Measurements from ENCODE around the gene HSD11B2. TPM values are rescaled to one million over a fixed set of nuclear protein-coding genes. Genes with fewer than 3 reads are reported as not detected.
"Not testable (repeated sequence)": the region's sequence is repeated elsewhere in the genome, so short reads cannot be mapped to it uniquely, and the experiment has no call there.

Gene HSD11B2
- total RNA-seq, 1 donor from 2014 or later, result 6.1 TPM

DNA sequence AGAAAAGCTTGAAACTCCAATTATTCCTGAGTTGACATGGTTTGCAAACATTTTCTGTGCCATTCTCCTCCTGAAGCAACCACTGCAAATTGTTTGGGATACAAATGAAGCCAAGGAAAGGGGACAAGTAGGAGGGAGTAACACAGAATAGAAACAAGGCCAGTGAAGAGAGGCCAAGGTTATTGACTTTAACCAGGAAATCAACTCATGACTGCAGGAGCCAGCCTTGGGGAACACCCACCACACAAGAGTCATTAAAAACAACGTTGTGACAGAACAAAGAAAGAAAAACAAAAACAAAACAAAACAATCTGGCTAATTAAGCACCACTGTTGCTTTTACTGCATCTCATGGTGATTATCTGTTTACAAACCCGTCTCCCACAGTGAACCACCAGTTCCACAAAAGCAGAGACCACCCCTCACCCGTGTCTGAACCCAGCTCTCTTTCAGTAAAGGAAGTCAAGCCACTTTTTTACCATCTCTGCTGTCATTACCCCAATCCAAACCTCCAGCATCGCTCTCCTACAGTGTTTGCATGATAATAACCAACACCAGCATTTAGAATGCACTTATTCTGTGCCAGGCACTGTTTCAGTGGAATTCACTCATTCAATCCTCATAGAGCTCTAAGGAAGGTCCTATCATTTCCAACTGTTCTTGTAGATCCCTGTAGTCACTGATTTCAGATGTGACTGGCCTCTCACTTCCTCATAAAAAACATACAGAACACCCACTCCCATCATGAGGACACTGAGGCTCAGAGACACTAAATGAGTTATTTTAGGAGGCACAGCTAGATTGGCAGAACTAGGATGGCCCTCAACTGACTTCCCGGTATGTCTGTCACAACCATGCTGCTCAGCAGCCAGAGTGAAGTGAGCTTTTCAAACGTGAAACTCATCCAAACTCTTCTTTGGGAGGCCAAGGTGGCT is 16.7 kb upstream of the HSD11B2 start:
- DNase-seq (ENCODE audit: low read depth), result no peak

DNA sequence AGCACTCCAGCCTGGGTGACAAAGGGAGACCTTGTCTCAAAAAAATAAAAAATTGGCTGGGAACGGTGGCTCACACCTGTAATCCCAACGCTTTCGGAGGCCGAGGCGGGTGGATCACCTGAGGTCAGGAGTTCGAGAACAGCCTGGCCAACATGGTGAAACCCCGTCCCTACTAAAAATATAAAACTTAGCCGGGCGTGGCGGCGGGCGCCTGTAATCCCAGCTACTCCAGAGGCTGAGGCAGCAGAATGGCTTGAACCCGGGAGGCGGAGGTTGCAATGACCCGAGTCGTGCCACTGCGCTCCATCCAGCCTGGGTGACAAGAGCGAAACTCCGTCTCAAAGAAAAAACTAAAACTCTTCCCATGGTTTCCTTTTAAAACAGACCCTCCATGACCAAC is 15.5 kb upstream of the HSD11B2 start:
- DNase-seq (ENCODE audit: low read depth), result not testable (repeated sequence)

DNA sequence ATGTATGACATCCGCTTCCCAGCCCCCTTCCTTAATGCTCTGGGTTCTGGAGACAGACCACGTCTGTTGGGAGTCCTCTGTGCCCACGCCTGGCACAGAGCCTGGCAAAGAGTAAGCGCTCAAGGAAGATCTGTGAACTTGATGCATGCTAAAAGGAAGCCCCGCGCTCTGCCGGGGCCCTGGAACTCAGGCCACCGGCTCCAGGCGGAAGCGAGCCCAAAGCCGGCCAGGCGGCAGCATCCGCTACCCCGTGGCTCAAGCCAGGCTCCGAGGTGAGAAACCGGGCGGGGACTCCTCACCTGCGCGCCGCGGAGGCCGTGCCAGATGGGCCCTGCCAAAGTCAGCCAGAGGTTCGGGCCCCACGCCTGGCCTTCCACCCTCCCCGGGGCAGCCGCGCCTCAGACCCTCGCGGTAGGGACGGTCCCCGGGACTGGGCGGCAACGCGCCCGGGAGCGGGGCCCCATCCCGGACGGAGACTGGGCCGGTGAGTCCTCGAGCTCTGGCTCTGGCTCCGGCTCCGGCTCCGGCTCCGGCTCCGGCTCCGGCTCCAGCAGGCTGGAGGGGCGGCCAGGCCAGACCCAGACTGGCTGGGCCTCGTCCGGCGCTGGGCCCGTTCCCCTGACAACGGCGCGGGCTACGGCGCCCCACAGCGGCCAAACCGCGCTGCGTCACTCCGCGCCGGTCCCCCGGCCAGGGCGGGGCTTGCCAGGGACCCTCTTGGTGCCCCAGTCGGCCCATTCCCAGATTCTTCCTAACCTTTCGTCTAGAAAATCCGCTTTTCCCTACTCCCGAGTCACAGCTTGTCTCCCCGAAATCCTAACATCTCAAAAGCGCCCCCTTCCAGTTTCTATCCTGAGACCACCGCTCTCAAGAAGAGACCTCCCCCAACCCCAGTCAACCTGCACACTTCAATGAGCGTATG is 14.8 kb upstream of the HSD11B2 start, which contains the start of gene ZDHHC1:
TSS of gene ZDHHC1 (minus strand) at position 606 of the 922 bp plus-strand sequence. CDS start 8,702 bp downstream, outside the sequence.
- peak; percentile 76 for DNase-seq (ENCODE audit: low read depth)

DNA sequence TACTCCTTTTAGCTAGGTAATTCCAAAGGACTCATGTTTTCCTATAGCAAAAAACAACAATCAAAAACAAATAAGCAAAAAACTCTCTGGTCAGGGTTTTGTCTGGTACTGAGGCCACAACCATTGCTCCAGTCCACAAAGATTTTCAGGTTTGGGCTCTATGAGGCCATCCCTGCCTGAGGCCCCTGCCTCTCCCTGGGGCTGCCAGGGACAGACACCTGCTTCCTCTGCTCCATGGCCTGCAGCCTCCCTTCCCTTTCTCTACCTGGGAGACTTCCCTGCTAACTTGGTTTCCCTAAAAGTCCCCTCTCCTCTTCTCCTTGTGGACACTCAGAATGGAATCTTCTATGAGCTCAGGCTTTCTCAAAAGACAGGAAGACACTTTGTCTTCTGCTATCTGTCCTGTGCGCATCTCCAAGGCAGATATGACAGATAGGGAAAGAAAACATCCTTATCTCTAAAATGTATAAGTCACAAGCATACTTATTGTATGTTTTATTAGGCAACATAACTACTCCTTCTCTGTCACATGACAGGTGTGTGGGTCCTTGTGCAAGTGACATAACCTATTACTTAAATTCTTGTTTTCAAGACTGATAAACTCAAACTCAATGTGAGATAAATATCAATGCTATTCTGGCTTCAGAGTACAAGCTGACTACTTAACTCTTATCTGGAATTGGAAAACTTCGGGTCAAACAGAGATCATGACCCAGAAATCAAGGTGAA is 13.4 kb upstream of the HSD11B2 start:
- DNase-seq (ENCODE audit: low read depth), result no peak

DNA sequence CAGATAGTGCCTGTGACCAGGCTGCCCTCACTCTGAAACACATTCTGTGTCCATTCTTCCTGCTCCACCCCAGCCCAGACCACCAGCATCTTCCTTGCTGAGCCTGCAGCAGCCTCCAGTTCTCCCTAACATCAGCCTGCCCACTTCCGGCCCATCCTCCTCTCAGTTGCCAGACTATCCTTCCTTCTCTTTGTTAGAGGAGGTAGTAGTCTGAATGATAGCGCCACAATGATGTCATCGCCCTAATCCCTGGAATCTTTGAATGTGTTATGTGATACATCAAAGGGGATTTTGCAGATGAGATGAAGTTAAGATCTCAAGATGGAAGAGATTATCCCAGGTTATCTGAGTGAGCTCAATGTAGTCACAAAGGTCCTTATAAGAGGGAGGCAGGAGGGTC is 11.4 kb upstream of the HSD11B2 start:
- DNase-seq (ENCODE audit: low read depth), result no peak

DNA sequence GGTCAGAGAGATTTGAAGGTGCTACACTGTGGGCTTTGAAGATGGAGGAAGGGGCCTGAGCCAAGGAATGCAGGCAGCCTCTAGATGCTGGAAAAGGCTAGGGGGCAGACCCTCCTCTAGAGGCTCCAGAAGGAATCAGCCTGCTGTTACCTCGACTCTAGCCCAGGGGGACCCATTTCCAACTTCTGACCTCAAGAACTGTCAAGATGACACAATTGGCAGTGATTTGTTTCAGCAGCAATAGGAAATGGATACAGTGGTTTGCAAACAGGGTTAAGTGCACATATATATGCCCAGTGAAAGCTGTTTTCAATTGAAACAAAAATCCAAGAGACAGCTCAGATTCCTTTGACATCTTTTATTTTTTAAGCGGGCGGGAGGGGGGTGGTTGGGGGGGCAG is 11.0 kb upstream of the HSD11B2 start:
- DNase-seq (ENCODE audit: low read depth), result no peak

DNA sequence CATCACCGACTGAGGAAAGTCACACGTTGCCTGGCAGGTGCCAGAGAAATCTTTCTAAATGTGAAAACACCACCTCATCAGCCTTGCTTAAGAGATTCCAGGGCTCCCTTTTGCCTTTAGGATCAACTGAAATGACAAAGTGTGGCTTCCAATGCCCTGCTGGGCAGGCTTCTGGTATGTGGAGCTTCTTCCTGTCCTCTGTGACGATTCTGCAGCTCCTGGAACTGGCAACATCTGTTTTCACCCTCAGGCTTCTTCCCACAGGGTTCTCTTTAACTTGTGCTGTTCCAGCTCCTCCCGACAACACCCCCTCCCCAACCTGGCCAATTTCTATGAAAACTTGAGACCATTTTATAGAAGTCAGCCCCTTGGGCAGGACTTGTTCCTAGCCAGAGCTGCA is 9.9 kb upstream of the HSD11B2 start:
- no peak for DNase-seq (ENCODE audit: low read depth)

DNA sequence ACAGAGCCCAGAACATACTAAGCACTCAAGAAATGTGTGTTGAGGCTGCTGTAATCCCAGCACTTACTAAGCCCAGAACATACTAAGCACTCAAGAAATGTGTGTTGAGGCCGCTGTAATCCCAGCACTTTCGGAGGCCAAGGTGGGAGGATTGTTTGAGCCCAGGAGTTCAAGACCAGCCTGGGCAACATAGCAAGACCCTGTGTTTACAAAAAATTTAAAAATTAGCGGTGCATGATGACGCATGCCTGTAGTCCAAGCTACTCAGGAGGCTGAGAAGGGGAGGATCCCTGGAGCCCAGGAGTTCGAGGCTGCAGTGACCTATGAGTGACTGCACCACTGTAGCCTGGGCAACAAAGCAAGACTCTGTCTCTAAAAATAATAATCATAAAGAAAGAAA is 7.9 kb upstream of the HSD11B2 start:
- no peak for DNase-seq (ENCODE audit: low read depth)

DNA sequence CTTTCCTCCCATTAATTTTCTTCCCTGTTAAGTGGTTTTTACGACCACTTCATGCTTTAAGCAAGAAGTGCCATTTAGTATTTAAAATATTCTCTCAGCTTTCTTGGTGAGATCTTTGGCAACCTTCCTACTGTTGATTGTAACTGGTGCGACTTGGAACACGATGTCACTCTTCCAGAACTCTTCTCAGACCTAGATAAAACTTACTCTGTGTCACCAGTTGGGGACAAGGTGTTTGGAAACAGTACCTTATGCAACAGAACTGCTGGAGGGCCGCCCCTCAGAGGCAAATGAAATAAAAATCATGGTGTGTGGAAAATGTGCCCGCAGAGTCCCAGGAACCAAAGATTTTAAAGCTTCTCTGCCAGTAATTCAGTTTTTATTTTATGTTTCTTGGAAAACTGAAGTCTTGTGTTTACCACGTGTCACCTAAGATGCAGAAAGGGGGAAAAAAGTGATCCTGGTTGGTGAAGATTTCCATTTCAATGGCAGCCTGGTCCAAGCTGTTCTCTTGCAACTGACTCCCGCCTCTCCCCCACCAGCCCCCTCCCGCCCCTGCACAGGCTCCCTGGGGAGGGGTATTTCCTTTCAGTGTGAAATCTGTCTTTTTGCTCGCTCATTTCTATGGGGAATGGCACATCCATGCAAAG is 7.2 kb upstream of the HSD11B2 start:
- no peak for DNase-seq (ENCODE audit: low read depth)

DNA sequence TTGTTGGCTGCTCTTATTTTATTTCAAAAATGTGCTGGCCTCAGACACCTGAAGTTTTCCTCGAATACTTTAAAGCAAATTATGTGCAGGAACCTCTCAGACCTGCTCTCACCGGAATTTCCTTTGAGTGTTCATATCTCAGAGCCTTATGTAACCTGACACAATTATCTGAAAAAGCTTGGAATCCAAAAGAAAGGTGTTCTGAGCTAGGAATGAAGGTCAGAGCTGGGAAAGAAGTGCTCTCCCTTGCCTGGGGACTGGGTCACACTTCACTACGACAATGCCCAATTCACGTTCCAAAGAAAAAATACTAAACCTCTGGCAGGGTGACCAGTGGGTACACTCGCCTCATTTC is 6.7 kb upstream of the HSD11B2 start:
- DNase-seq (ENCODE audit: low read depth), result no peak

DNA sequence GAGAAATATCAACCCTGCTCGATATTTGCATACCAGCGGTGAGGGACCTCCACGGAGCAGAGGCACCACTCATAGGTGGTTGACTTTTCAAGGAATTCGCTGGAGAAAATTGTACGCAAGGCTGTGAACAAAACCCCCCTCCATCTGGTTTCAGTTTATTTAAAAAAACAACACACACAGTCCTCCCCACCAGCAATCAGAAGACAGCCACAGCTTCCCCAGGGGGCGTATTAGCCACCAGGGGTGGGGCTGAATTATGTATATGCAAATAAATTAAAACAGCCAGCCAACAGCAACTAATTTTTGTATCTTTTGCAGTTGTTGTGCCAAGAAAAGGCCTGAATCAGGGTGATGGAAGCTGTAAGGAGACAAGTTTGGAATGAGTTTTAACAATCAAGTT is 5.9 kb upstream of the HSD11B2 start:
- no peak for DNase-seq (ENCODE audit: low read depth)

DNA sequence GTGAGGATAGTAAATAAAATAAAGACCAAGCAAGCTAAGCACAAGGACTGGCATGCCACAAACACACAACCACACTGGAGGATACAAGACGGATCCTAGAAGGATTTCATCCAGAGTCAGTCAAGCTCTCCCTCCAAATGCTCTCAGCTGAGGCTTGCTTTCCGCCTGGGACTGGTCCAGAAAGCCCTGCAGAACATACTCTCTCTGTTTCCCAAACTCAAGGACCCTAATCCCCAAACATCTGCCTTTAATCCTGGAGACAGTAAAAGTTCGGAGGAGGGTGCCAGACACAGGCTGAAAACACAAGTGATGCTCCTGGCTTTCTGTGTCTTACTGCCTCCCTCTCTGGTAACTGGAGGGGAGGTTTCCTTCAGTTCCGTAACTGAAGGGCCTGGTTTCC is 5.3 kb upstream of the HSD11B2 start:
- DNase-seq (ENCODE audit: low read depth), result no peak

DNA sequence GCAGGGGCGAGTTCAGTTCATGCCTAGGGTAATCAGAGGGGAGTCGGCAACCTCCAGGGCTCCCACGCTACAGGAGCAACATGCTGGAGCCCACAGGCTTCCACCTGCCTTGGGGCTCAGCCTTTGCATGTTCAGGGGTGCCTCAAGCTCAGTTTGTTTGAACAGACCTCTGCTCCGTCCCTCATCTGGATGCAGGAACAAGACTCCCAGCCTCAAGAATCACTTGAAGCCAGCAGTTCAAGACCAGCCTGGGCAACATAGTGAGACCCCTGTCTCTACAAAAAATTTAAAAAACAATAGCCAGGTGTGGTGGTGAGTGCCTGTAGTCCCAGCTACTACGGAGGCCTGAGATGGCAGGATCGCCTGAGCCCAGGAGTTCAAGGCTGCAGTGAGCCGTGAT is 4.9 kb upstream of the HSD11B2 start:
- DNase-seq (ENCODE audit: low read depth), result no peak

DNA sequence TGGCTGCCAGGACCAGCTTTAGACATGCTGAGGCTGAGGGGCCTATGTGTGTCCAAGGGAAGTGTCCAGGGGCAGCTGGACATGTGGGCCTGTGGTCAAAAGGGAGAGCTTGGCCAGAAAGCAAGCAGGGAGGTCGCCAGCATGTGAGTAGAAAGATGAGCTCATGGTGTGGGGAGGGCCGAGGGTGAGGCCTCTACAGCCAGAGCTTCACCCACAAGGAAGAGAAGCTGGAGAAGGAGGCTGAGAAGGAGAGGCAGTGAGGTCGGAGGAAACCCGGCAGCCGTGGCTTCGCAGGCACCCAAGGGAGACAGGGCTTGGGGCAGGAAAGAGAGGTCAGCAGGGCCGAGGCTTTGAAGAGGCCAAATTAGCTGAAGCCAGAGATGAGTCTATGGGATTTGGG is 4.0 kb upstream of the HSD11B2 start:
- peak; percentile 90 for DNase-seq (ENCODE audit: low read depth)

DNA sequence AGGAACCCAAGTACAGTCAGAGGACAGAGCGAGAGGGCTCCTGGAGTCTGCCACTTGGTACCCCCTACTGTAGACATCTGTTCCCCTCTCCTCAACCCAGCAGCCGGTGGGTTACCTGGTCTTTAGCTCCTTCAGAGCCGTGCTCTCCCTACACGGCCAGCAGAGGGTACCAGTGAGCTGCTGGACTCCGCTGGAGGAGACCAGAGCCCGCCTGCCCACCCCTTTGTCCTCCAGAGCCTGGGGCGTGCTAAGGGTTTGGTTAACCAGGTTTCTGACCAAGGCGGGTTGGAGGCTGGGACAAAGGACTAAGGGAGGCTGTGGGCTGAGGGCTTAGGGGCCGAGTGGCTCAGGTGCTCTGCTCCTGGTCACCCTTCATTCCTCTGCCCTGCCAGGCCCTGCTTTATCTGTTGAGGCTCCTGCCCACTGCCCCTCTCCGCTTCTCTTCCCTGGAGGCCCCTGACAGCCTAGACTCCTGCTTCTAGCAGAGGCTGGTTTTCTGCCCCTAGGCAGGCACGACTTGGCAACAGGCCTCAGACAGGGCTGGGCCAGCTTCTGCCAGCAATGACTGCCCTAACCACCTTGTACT is 2.7 kb upstream of the HSD11B2 start:
- peak; percentile 87 for DNase-seq (ENCODE audit: low read depth)

DNA sequence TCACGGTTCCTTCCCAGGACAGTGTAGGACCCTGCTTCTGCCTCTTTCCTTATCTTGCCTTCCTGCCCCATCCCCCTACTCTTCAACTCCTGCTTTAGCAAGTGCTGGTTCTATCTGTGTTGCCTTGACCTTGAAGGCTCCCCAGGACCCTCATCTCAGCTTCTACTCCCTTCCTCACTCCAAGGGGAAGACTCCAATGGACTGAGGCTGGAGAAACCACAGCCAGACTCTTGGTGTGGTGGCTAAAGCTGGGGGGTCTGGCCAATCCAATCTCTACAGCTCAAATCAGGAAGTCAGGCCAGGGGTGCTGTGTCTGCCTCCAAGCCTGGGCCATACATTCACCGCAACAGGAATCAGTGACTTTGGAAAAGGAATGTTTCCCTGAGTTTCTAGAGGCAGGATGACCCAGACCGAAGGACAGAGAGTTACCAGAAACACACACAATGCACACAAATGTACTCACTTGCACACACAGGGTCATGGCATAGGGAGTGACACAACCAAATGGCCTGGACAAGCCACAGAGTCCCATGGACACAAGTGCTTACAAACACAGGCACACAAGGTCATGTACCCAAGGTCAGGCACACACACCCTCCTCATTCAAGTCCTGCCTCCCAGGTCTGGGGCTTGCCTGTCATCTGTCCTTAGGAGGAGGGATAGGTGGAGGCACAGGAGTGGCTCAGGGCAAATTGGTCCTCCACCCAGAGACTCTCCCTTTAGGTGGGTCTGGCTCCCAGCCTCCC is 1.7 kb upstream of the HSD11B2 start:
- DNase-seq (ENCODE audit: low read depth), result no peak

DNA sequence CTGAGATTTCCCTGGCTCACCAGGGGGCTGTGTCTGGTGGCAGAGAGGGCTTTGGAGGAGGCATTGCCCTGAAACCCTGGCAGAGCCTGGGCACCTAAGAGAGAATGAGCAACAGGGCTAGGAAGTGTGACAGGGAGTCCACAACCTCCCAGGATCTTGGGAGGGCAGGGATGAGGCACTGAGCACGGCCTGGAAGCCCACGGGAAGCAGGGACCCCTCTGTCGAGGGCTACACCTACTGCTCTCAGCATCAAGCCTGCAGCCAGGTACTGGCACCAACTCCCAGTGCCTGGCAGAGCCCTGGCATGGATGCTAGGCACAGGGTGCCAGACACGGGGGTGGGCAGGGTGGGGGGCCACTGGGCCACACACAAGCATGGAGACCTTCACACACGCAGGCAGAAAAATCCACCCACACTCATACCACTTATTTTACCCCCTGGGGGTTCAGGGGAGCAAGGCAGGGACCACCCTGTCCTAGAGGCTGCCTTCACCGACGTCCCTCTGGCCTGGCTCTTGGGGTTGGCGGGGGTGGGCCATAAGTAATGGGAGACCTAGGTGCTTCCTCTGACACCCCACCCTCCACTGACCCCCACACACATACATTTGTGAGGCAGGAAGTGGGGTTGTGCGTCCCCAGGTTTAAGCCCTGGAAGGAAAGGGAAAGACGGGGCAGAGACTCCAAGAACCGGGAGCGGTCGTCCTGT is 970 bp upstream of the HSD11B2 start:
- no peak for DNase-seq (ENCODE audit: low read depth)

DNA sequence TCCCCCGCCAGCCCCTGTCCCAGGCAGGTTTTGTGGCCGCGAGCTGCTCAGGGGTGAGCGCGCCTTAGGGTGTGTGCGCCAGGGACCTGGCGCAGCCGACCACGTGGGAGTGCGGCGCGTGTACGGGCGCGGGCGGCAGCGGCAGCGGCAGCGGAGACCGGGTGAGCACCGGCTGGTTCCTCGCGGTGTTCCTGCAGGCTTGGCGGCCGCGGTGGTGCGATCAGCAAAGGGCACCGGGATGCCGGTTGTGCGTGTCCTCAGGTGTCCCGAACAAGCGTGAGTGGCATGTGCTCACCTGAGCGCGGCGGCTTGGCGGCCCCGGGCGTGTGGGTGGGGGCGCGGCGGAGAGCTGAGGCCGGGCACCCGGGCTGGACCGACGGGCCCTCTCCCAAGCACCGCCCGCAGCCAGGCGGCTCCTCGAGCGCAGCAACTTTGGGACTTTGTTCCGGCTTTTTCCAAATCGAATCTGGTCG is 381 bp upstream of the HSD11B2 start:
- no peak for DNase-seq (ENCODE audit: low read depth)
